T-helper 9 cell (primary cell): ENCODE measurements around the gene SMAD3.

Experiments
- DNase-seq: peaks from one replicate; pipeline ENCODE4 v3.0.0-alpha.2; 2020

SMAD3 gene

GRCh38 chr15:67100124-67100791 lies 34.9 kb downstream of the SMAD3 start:
- no peak for DNase-seq

GRCh38 chr15:67100801-67101581 lies 35.6 kb downstream of the SMAD3 start:
- DNase-seq: no peak

- DNase-seq: no peak
Measured at GRCh38 chr15:67101911-67102598, 36.7 kb downstream of the SMAD3 start.

GRCh38 chr15:67102599-67102929 lies 37.2 kb downstream of the SMAD3 start:
- DNase-seq: no peak

- no peak for DNase-seq
Measured at GRCh38 chr15:67103021-67103420, 37.6 kb downstream of the SMAD3 start.

GRCh38 chr15:67103432-67103831 lies 38.0 kb downstream of the SMAD3 start:
- no peak for DNase-seq

GRCh38 chr15:67103869-67104268 lies 38.5 kb downstream of the SMAD3 start:
- no peak for DNase-seq

GRCh38 chr15:67104510-67104909 lies 39.1 kb downstream of the SMAD3 start:
- DNase-seq: no peak

- no peak for DNase-seq
Measured at GRCh38 chr15:67105065-67105951, 39.9 kb downstream of the SMAD3 start.

GRCh38 chr15:67105991-67106763 lies 40.8 kb downstream of the SMAD3 start:
- no peak for DNase-seq

GRCh38 chr15:67106764-67107013 lies 41.3 kb downstream of the SMAD3 start:
- no peak for DNase-seq

GRCh38 chr15:67107014-67107812 lies 41.8 kb downstream of the SMAD3 start:
- no peak for DNase-seq

GRCh38 chr15:67108122-67108961 lies 42.9 kb downstream of the SMAD3 start:
- DNase-seq: no peak

GRCh38 chr15:67109141-67110034 lies 44.0 kb downstream of the SMAD3 start:
- DNase-seq: no peak

- DNase-seq: no peak
Measured at GRCh38 chr15:67110361-67110781, 45.0 kb downstream of the SMAD3 start.

GRCh38 chr15:67110958-67111864 lies 45.8 kb downstream of the SMAD3 start:
- no peak for DNase-seq

GRCh38 chr15:67114046-67114445 lies 48.6 kb downstream of the SMAD3 start:
- DNase-seq: no peak

GRCh38 chr15:67114846-67115585 lies 49.6 kb downstream of the SMAD3 start:
- no peak for DNase-seq
